Stomach smooth muscle (tissue), 2 donors: Measurements from ENCODE around the gene ALDH1L1.

Source experiments
- H3K27ac ChIP-seq: one replicate; pipeline ENCODE4 v1.7.0; 2013; ENCODE audit warnings: mild to moderate bottlenecking, low read length, inconsistent platforms
- H3K27me3 ChIP-seq, 2 donors: one replicate each; pipeline ENCODE4 v1.7.0; 2013; ENCODE audit warnings: low read length in 2 of 2; ENCODE audit not compliant: insufficient read depth in 2 of 2, control insufficient read depth in 1 of 2
- H3K36me3 ChIP-seq, 2 donors: one replicate each; pipeline ENCODE4 v1.7.0; 2013; ENCODE audit warnings: low read length in 2 of 2; ENCODE audit not compliant: control insufficient read depth in 2 of 2, insufficient read depth in 2 of 2
- H3K4me1 ChIP-seq: one replicate; pipeline ENCODE4 v1.7.0; 2013; ENCODE audit warnings: low read length; ENCODE audit not compliant: control insufficient read depth, insufficient read depth
- H3K4me3 ChIP-seq, 2 donors: one replicate each; pipeline ENCODE4 v1.7.0; 2013; ENCODE audit warnings: low read length in 2 of 2
- H3K9ac ChIP-seq, 2 donors: one replicate each; pipeline ENCODE4 v1.7.0; 2013; ENCODE audit warnings: low read length in 2 of 2, mild to moderate bottlenecking in 1 of 2
- H3K9me3 ChIP-seq, 2 donors: one replicate each; pipeline ENCODE4 v1.7.0; 2013; ENCODE audit warnings: low read length in 2 of 2; ENCODE audit not compliant: control insufficient read depth in 2 of 2
- donor health status: healthy.
- donor health status: Pancreatic carcinoma.

ALDH1L1 gene

DNA sequence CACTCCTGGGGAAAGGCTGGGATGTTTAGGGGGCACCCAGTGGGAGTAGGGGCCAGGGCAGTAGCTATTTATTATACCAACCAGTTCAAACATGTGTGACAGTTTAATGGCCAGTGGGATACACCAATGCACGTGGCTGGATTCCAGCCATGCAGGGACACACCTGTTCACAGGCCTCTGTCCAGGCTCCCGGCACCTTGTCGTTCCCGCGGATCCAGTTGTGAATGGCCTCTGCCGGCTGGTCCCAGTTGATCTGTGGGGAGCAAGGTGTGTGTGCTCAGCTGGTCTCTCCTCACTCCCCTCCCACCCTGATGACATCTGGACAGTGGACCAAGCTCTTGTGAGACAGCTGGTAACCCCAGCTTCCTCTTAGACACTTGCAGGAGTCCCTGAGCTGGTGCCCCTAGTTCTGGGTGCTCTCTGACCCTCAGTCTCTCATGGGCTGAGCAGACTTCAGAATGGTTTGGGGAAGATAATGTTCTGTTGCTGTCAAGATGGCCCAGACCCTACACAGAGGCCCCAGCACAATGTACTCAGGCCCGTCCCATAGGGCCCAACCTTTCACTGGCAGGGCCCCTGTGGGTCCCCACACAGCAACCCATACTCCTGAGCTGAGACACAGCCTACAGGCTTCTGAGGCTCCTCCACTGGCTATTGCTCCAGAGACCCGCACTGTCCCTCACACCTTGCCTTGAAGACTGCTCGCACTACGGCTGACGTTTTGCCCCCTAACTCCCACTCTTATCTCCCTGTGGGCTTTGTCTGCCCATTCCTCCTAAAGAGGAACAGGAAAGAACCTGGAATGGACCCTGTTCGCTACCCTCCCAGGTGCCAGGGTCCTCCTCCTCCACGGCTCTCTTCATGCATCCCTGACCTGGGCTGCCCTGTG, 25.8 kb downstream of the ALDH1L1 start:
- no peaks in the 10 kb centered on the region for H3K9me3 ChIP-seq
- H3K27ac ChIP-seq: no peak overlapping the region
- no peaks in the 10 kb centered on the region for H3K4me1 ChIP-seq
- no peak overlapping the region for H3K9ac ChIP-seq
- H3K27me3 ChIP-seq: no peaks in the 10 kb centered on the region
- H3K4me3 ChIP-seq: no peak overlapping the region
- H3K36me3 ChIP-seq: peaks cover 0 to 13% of the 10 kb centered on the region in 2 donors

GRCh38 chr3:126153695-126154360, 26.6 kb downstream of the ALDH1L1 start:
- H3K27me3 ChIP-seq: no peaks in the 10 kb centered on the region
- peaks cover 0 to 14% of the 10 kb centered on the region in 2 donors for H3K36me3 ChIP-seq
- H3K27ac ChIP-seq: no peak overlapping the region
- H3K9me3 ChIP-seq: no peaks in the 10 kb centered on the region
- H3K9ac ChIP-seq: no peak overlapping the region
- H3K4me1 ChIP-seq: no peaks in the 10 kb centered on the region
- no peak overlapping the region for H3K4me3 ChIP-seq

- Histone ChIP-seq H3K4me1 (no peaks in the 10 kb centered on the region), H3K9ac (no peak overlapping the region), H3K9me3 (no peaks in the 10 kb centered on the region), H3K36me3 (peaks cover 0 to 14% of the 10 kb centered on the region in 2 donors), H3K27me3 (no peaks in the 10 kb centered on the region), H3K4me3 (no peak overlapping the region), H3K27ac (no peak overlapping the region)
Measured at GRCh38 chr3:126152901-126153694, 27.3 kb downstream of the ALDH1L1 start.

- H3K4me1 ChIP-seq: no peaks in the 10 kb centered on the region
- H3K27ac ChIP-seq: no peak overlapping the region
- no peak overlapping the region for H3K4me3 ChIP-seq
- H3K9ac ChIP-seq: no peak overlapping the region
- H3K9me3 ChIP-seq: no peaks in the 10 kb centered on the region
- H3K36me3 ChIP-seq: peaks cover 0 to 12% of the 10 kb centered on the region in 2 donors
- no peaks in the 10 kb centered on the region for H3K27me3 ChIP-seq
Measured at GRCh38 chr3:126152458-126152857, 27.9 kb downstream of the ALDH1L1 start.

GRCh38 chr3:126151562-126152302, 28.7 kb downstream of the ALDH1L1 start:
- H3K27ac ChIP-seq: no peak overlapping the region
- H3K9me3 ChIP-seq: no peaks in the 10 kb centered on the region
- H3K9ac ChIP-seq: no peak overlapping the region
- H3K4me1 ChIP-seq: no peaks in the 10 kb centered on the region
- no peak overlapping the region for H3K4me3 ChIP-seq
- peaks cover 0 to 12% of the 10 kb centered on the region in 2 donors for H3K36me3 ChIP-seq
- no peaks in the 10 kb centered on the region for H3K27me3 ChIP-seq

- H3K9ac ChIP-seq: no peak overlapping the region
- no peak overlapping the region for H3K27ac ChIP-seq
- peaks cover 0 to 10% of the 10 kb centered on the region in 2 donors for H3K36me3 ChIP-seq
- no peaks in the 10 kb centered on the region for H3K27me3 ChIP-seq
- no peaks in the 10 kb centered on the region for H3K9me3 ChIP-seq
- H3K4me3 ChIP-seq: no peak overlapping the region
- no peaks in the 10 kb centered on the region for H3K4me1 ChIP-seq
Measured at GRCh38 chr3:126149960-126150515, 30.3 kb downstream of the ALDH1L1 start.

DNA sequence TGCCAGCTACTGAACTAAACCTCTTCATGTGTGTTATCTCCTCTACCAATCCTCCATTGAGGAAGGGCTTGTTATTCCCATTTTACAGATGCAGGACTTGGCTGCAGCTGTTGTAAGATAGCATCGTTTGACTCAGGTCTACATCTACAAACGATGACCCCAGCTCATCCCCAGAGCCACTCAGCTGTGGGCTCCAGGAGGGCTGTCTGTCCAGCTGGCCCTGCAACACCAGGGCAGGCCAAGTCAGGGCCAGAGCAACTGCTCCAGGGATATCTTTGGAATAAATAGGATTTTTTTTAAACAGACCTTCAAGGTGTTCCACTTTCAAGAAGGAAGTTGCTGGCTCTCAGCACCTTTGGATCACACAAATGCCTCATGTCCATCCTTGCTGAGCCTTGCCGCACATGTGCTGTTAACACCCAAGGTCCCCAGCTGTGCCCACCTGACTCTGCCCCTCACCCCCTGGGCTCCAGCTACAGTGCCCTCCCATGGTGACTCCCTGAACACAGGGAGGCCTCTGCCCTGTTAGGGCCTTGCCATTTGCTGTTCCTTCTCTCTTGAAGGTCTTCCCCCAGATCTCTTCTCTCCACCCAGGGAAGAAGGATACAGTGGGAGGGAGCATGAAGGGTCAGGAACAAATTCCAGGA, 31.0 kb downstream of the ALDH1L1 start:
- no peaks in the 10 kb centered on the region for H3K27me3 ChIP-seq
- H3K27ac ChIP-seq: no peak overlapping the region
- no peak overlapping the region for H3K4me3 ChIP-seq
- no peaks in the 10 kb centered on the region for H3K4me1 ChIP-seq
- peaks cover 0 to 10% of the 10 kb centered on the region in 2 donors for H3K36me3 ChIP-seq
- H3K9ac ChIP-seq: no peak overlapping the region
- H3K9me3 ChIP-seq: no peaks in the 10 kb centered on the region

- Histone ChIP-seq H3K4me1 (no peaks in the 10 kb centered on the region), H3K27ac (no peak overlapping the region), H3K4me3 (no peak overlapping the region), H3K9ac (no peak overlapping the region), H3K9me3 (no peaks in the 10 kb centered on the region), H3K36me3 (peaks cover 0 to 6% of the 10 kb centered on the region in 2 donors), H3K27me3 (no peaks in the 10 kb centered on the region)
Measured at GRCh38 chr3:126147932-126148683, 32.3 kb downstream of the ALDH1L1 start.

GRCh38 chr3:126147147-126147931, 33.0 kb downstream of the ALDH1L1 start:
- H3K9me3 ChIP-seq: no peaks in the 10 kb centered on the region

More at GRCh38 chr3:126147147-126147931, 33.0 kb downstream of the ALDH1L1 start:
- Histone ChIP-seq H3K27ac (no peak overlapping the region), H3K36me3 (peaks cover 0 to 4% of the 10 kb centered on the region in 2 donors), H3K27me3 (no peaks in the 10 kb centered on the region), H3K4me3 (no peak overlapping the region), H3K4me1 (no peaks in the 10 kb centered on the region), H3K9ac (no peak overlapping the region)
